HG03196 (cell line): ENCODE measurements around the gene ITPR2.
"Not testable (repeated sequence)": the region's sequence is repeated elsewhere in the genome, so short reads cannot be mapped to it uniquely, and the experiment has no call there.

Experiments
- ATAC-seq: cut with Tn5 transposase; IDR thresholded peaks from one replicate; pipeline ENCODE4 v1.9.1; 2021; ENCODE audit not compliant: unreplicated experiment

ITPR2 gene

GRCh38 chr12:26636710-26637328 lies 196.2 kb downstream of the ITPR2 start:
- ATAC-seq = no peak

GRCh38 chr12:26633591-26634210 lies 199.3 kb downstream of the ITPR2 start:
- no peak for ATAC-seq

DNA sequence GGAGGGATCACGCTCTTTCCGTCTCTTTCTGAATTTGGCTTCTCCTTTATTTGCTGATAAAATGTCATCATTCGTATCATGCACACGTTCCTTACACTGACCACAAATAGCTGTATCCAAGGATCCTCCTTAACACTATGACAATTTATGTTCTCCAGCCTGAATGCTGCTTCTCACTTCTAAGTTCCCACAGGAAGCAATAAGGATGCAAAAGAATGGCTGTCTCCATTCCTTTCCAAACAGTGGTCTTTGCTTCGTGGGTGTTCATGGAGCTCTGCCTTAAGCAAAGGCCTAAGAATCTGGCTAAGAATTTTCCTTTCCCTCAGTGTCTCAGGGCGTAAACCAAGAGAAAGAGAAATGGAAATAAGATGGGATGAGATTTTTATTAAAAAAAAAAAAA lies 200.2 kb downstream of the ITPR2 start:
- ATAC-seq = no peak

GRCh38 chr12:26631846-26632245 lies 201.1 kb downstream of the ITPR2 start:
- ATAC-seq = no peak

DNA sequence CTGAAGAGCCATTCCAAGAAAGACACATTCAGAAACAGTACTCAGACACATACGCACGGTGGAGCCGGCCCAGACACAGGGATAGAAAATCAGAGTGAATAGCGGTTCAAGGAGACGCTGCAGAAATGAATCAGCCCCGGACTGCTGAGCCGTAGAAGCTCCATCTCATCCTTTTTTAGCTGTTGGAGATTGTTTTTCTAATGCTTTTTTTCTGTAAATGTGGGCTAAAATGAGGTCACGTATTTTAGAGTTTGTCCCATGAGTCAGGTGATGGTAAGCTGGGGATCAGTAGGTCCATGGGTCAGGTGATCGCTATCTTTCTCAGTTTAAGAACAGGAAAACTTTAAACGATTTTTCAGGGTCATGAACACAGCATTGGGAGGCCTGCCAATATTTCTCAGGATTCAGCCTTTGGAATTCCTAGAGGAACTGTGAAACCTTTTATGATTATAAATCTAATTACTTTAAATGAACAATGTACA lies 202.4 kb downstream of the ITPR2 start:
- no peak for ATAC-seq

- ATAC-seq = no peak
Observed at GRCh38 chr12:26629864-26630263, 203.1 kb downstream of the ITPR2 start.

DNA sequence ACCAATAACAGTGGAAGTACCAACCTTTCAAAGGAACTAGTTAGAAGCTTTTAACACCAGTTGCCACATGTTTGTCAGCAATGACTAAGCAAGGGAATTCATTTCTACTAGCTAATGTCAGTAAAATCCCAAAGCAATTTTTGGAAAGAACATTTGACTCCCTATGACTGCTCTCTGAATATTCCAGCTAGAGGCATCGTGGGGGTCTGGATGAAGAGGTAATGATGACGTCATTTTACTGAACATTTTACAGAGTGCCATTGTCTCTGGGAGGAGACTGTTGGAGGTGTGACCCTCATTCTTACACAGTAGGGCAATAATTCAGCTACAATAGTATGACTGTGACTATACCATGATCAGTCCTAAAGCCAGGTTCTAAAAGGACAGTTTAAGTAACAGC lies 204.8 kb downstream of the ITPR2 start:
- ATAC-seq = no peak

- no peak for ATAC-seq
Observed at GRCh38 chr12:26627335-26627734, 205.7 kb downstream of the ITPR2 start.

GRCh38 chr12:26623136-26623535 lies 209.9 kb downstream of the ITPR2 start:
- ATAC-seq = no peak

- no peak for ATAC-seq
Observed at GRCh38 chr12:26622601-26623000, 210.4 kb downstream of the ITPR2 start.

GRCh38 chr12:26621932-26622331 lies 211.1 kb downstream of the ITPR2 start:
- ATAC-seq = no peak

DNA sequence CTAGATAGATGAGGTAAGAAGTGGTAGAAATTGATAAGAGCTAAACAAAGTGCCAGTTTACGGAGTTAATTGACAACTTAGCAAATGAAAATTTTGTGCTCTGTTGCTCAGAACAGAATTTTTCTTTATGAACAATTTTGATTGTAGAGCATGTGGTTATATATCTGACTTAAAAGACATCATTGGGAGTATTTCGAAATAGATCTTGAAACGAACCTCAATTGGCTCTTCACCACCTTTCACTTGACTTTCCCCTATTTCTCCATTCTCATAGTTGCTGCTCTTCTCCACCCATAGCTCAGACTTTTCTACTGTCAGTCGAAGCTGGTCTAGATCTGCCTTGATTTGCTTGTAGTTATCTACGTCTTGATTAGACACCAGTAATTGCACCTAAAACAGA lies 212.1 kb downstream of the ITPR2 start:
- no peak for ATAC-seq

GRCh38 chr12:26617513-26617912 lies 215.5 kb downstream of the ITPR2 start:
- ATAC-seq = no peak

- ATAC-seq = no peak
Observed at GRCh38 chr12:26614011-26614616, 218.9 kb downstream of the ITPR2 start.

DNA sequence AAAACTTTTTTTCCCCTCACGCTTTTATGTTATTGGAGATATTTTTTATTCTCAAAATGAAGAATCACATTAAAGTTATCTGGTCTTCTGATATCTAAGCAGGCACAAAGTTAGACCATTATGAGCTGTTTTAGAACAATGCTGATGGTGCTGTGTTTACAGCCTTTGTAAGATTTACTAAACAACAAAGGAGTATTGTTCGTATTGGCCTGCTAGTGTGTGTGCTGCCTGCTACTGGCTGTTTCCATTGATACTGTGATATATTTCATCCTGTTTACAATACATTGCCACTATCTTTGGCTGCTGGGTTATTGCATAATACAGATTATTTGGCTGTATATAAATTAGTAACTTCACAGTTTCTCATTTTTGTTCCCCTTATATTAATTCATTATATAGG lies 220.8 kb downstream of the ITPR2 start:
- no peak for ATAC-seq

DNA sequence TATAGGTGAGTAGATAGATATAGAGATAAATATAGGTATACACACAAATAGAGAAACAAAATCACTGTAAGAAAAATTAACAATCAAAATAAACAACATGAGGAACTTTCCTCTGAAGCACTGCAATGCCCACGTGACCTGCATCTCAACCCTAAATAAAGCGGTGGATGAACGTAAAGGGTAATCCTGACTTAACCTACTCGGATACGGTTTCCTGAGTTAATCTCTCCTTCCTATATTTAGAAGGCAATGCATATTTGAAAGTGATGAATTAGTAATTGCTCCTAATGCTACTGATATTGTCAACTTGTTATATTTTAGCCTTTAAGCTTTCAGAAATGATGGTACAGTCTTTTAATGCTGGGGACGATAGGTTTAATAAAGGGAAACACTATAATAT lies 221.4 kb downstream of the ITPR2 start:
- ATAC-seq = no peak

GRCh38 chr12:26610774-26611173 lies 222.2 kb downstream of the ITPR2 start:
- ATAC-seq = no peak

- ATAC-seq = no peak
Observed at GRCh38 chr12:26609986-26610385, 223.0 kb downstream of the ITPR2 start.

- ATAC-seq = no peak
Observed at GRCh38 chr12:26608706-26609105, 224.3 kb downstream of the ITPR2 start.

DNA sequence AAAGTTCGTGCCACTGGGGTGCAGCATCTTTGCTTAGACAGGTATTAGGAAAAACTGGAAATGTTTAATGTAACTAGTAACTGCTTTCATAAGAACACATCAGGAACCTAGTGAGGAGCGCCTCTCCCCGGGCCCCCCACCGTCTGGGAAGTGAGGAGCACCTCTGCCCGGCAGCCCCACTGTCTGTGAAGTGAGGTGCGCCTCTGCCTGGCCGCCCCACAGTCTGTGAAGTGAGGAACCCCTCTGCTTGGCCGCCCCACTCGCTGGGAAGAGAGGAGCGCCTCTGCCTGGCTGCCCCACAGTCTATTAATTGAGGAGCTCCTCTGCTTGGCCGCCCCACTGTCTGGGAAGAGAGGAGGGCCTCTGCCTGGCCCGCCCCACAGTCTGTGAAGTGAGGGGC lies 224.7 kb downstream of the ITPR2 start:
- ATAC-seq = no peak

- ATAC-seq = no peak
Observed at GRCh38 chr12:26606911-26607310, 226.1 kb downstream of the ITPR2 start.

DNA sequence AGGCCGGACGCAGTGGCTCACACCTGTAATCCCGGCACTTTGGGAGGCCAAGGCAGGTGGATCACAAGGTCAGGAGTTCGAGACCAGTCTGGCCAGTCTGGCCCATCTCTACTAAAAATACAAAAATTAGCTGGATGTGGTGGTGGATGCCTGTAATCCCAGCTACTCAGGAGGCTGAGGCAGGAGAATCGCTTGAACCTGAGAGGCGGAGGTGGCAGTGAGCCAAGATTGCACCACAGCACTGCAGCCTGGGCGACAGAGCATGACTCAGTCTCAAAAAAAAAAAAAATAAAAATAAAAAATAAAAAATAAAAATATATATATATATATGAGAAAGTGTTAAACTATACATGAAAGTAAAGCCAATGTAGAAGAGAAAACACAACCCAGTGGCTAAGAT lies 228.2 kb downstream of the ITPR2 start:
- not testable (repeated sequence) for ATAC-seq
